ENCODE results near the gene HDAC4.

DNA sequence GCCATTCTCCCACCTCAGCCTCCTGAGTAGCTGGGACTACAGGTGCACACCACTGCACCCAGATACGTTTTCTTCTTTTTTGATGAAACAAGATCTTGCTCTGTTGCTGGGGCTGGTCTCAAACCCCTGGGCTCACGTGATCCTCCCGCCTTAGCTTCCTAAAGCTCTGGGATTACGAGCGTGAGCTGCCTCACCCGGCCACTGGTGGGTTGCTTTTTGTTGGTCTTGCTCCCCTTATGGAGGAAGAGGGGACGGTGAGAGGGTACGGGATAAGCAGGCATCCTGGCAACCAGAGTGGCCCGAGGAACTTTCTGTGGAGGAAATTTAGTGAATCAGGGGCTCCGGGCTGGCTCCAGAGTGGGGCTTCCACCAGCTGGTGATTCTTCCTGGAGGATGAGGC is 222.3 kb downstream of the HDAC4 start:
- TF ChIP-seq, protein P1, sequence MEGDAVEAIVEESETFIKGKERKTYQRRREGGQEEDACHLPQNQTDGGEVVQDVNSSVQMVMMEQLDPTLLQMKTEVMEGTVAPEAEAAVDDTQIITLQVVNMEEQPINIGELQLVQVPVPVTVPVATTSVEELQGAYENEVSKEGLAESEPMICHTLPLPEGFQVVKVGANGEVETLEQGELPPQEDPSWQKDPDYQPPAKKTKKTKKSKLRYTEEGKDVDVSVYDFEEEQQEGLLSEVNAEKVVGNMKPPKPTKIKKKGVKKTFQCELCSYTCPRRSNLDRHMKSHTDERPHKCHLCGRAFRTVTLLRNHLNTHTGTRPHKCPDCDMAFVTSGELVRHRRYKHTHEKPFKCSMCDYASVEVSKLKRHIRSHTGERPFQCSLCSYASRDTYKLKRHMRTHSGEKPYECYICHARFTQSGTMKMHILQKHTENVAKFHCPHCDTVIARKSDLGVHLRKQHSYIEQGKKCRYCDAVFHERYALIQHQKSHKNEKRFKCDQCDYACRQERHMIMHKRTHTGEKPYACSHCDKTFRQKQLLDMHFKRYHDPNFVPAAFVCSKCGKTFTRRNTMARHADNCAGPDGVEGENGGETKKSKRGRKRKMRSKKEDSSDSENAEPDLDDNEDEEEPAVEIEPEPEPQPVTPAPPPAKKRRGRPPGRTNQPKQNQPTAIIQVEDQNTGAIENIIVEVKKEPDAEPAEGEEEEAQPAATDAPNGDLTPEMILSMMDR (IDR thresholded peaks at IDR 0.05; ENCODE audit: poor library complexity) = no peak
- TF ChIP-seq EZH2 (IDR thresholded peaks at IDR 0.05; ENCODE audit: borderline replicate concordance) = no peak
